Medulla oblongata (tissue), 1 donor: ENCODE measurements around the gene NOS1AP.
"Not testable (repeated sequence)": the region's sequence is repeated elsewhere in the genome, so short reads cannot be mapped to it uniquely, and the experiment has no call there.

Experiments
- DNase-seq: peaks from one replicate; pipeline ENCODE4 v3.0.0-alpha.2; 2015; ENCODE audit errors: extremely low spot score

The NOS1AP gene

GRCh38 chr1:162059721-162060120 lies 9.8 kb upstream of the NOS1AP start:
- no peak for DNase-seq

- DNase-seq: no peak
Measured at GRCh38 chr1:162060314-162060713, 9.2 kb upstream of the NOS1AP start.

DNA sequence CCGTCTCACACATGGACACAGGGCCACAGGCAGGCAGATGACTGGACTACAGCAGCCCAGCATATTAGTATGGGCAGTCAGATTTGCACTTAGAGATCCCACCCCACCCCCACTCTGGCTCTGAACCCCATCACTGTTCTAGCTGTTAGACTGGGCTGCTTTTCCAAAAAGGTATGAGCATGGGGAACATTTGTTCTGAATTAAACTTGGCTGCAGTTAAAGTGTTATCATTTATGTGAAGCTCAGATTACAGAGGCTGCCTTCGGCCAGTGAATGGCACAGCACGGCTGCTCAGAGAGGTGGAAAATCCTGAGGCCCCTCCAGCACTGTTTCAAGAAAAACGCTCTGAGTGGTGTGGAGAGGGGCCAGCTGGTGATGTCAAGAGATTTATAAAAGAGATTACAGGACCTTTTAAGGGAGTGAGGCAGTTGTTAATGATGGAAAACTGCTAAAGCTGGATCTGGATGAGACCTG lies 6.9 kb upstream of the NOS1AP start:
- no peak for DNase-seq

GRCh38 chr1:162065016-162065415 lies 4.5 kb upstream of the NOS1AP start:
- no peak for DNase-seq

GRCh38 chr1:162066836-162067235 lies 2.7 kb upstream of the NOS1AP start:
- not testable (repeated sequence) for DNase-seq

DNA sequence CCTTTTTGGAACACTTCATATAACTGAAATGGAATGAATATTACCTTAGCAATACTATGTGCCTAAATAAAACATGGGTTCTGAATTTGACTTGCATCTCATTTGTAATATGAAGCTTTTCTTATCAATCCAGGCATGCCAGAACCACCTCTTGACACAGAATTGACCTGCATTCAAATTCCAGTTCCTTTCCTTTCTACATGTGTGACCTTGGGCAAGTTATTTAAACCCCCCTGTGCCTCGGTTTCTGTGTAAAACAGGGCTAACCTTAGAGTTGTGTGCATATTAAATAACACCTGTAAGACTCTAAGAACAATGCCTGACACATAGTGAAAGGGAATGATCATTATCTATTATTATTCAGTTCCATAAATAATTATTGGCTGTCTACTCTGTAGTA lies 2.0 kb upstream of the NOS1AP start:
- DNase-seq: no peak

DNA sequence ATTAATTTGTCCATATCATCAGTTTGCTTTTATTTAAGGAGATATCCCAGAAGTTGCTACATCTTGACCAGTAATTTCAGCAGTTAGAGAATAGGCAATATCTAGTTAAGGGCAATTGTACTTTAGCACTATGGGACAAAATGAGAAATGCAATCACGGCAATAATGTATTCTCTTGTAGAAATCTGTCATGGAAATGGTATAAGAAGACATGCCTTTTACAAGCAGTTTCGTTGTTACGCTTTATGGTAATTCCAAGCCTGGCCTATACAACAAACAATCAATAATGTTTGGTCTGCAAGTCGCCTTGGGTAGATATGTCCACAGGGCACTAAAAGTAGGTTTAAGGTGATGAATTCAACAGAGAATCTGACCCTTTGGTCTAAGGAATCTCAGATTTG lies 1.2 kb upstream of the NOS1AP start:
- DNase-seq: no peak

- no peak for DNase-seq
Measured at GRCh38 chr1:162070094-162070748, 730 bp downstream of the NOS1AP start.

DNA sequence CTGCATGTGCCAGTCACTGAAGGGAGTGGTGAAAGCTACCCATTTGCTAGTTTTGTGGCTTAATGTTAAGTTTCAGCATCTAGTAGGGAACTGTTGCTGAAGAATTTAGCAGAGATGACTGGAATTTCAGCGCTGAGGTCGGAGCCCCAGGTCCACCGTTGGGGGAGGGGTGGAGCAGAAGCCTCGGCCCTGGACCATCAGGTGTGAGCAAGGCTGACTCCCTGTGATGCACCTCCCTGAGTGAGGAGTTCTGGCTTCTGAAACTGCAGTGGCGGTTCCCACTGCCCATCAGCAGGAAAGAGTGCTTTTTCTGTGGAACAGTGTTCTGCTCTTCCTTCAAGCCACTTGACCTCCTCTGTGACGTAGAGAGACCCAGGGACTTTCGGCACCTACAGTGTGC lies 1.3 kb downstream of the NOS1AP start:
- peak; percentile 37 for DNase-seq

DNA sequence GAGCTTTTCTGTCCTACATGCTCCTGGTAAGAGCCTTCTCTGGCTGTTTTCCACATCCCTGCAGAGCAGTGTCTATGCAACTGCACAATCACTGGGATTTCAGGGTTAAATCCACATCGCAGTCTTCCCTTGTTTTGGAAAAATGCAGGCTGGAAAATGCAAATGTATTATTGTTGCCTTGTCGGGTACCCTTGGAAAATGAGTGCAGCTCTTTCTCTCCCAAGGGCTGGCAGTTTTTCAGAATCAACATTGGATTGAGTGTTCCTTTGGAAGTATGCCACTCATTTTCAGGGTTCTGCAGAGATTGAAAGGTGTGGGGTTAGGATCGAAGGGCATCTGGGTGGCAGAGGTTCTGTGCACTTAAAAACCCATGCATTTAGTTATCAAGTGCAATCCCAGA lies 3.2 kb downstream of the NOS1AP start:
- DNase-seq: peak; percentile 28

GRCh38 chr1:162074276-162075005 lies 5.0 kb downstream of the NOS1AP start:
- DNase-seq: no peak

GRCh38 chr1:162075862-162076261 lies 6.4 kb downstream of the NOS1AP start:
- no peak for DNase-seq

- no peak for DNase-seq
Measured at GRCh38 chr1:162077648-162078299, 8.3 kb downstream of the NOS1AP start.

- no peak for DNase-seq
Measured at GRCh38 chr1:162079030-162079429, 9.5 kb downstream of the NOS1AP start.

- DNase-seq: no peak
Measured at GRCh38 chr1:162080472-162081015, 11.1 kb downstream of the NOS1AP start.

DNA sequence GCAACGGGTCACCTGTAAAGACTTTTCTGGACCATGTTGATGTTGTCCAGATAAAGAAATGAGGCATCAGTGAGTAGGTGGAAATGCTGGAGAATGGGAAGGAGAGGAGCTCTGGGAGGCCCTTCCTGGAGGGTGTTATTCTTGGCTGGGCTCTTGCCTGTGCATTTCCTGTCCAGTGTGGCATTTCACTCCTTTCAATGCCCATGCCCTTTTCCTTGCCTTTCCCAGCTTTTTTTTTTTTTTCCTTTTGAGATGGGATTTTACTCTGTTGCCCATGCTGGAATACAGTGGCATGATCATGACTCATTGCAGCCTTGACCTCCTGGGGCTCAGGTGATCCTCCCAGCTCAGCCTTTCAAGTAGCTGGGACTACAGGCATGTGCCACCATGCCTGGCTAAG lies 11.8 kb downstream of the NOS1AP start:
- DNase-seq: no peak

GRCh38 chr1:162082080-162082479 lies 12.6 kb downstream of the NOS1AP start:
- not testable (repeated sequence) for DNase-seq

DNA sequence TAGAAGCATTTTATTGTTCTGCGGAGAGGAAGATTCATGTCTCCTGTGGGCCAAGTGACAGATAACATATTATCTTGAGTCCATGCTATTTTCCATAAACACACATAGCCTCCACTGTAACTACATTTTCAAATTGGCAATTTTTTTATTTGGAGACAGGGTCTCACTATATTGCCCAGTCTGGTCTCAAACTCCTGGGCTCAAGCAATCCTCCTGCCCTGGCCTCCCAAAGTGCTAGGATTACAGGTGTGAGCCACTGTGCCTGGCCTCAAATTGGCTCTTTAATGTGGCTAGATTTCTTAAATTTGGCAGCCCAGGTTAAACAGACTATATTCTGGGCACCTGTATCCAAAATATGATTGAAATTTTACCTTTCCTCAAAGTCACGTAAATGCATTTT lies 13.8 kb downstream of the NOS1AP start:
- no peak for DNase-seq

- no peak for DNase-seq
Measured at GRCh38 chr1:162085991-162086390, 16.5 kb downstream of the NOS1AP start.

- DNase-seq: no peak
Measured at GRCh38 chr1:162087111-162087510, 17.6 kb downstream of the NOS1AP start.

DNA sequence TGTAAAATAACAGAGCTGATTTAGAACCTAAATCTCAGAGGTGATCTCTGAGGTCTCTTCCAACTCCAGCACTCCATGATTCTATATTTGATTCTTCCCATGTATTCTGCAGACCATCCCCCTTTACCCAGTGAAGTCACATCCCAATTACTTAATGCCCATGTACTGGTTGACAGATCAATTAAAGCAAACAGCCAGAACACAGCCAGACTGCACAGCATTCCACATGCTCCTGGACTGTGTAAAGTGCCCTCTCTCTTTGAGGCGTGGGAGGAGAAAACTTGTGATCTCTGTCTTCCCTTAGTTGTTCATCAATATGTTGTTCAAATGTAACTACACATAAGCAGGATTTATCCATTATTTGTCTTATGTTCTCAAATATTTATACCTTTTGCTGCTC lies 18.1 kb downstream of the NOS1AP start:
- DNase-seq: no peak

- DNase-seq: no peak
Measured at GRCh38 chr1:162088281-162088969, 18.9 kb downstream of the NOS1AP start.
